LHCN-M2 (cell line): Measurements from ENCODE around the gene FOXP1. TPM values are rescaled to one million over a fixed set of nuclear protein-coding genes. Genes with fewer than 3 reads are reported as not detected.
A peak's percentile ranks its signal among the peaks of the same experiment; 100 is the strongest.
"Not testable (repeated sequence)": the region's sequence is repeated elsewhere in the genome, so short reads cannot be mapped to it uniquely, and the experiment has no call there.

Experiments
- DNase-seq: peaks from one replicate; pipeline ENCODE4 v3.0.0-alpha.2; 2012; ENCODE audit warnings: low read depth
- total RNA-seq: library from RNA; depleted of rRNA; stranded (reverse); fragments of >200 nt; gene quantifications from 2 replicates; pipeline ENCODE4 v1.2.3, GENCODE V29; 2014

The FOXP1 gene
- total RNA-seq, 1 experiment from 2014 or later, result 18.2 TPM

GRCh38 chr3:71045212-71045916 is 538.2 kb downstream of the FOXP1 start:
- DNase-seq, result no peak

DNA sequence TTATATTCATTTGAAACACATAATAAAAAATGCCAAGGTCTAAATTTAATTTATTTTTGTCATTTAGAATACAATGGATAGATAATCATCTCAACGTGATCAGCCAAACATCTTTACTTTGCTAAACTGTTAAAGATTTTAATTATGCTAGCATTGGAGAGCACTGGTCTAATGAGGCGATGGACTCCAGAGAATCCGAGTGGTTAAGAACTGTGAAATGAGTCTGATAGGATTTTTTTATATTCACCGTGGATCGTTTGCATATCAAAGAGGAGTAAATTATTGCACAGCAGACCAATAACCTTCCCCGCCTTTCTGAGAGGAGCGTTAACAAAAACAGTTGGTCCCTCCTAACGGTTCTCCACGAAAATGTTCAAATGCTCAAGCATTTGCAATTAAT is 540.8 kb downstream of the FOXP1 start:
- no peak for DNase-seq

DNA sequence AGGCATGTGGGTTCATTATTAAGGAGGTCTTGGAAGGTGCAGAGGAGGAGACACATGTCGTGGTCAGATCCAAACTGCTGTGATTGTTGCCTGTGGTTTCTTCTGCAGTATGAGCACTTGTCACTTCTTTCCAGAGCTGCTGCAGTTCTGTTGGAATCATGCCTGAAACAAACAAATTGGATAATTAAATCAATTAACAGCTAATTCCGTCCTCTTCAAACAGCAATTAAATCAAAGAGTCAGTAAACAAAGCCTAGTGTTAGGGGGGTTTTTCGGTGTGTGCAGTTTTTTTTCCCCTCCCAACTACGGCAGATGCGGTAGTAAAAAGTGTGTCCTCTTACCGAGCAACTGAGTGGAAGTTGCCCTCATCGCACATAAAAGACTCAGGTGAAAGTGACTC is 542.2 kb downstream of the FOXP1 start:
- DNase-seq, result no peak

DNA sequence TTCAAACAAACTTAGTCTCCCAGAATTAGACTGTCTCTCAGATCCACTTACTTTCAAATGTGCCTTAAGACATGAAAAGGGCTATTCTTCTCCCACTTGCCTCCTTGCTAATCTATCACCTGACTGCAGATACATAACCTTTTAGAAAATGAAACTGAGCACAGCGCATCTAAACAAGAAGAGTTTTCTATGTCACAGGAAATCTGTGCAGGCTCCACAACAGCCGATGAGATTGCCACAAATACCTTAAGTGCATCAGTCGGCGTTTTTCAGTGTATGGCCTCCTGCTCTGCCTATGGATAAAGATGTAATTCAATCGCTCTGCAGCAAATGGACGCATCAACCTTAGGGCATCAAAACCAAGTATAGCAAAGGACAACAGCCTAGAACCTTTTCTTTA is 544.2 kb downstream of the FOXP1 start:
- DNase-seq, result no peak

DNA sequence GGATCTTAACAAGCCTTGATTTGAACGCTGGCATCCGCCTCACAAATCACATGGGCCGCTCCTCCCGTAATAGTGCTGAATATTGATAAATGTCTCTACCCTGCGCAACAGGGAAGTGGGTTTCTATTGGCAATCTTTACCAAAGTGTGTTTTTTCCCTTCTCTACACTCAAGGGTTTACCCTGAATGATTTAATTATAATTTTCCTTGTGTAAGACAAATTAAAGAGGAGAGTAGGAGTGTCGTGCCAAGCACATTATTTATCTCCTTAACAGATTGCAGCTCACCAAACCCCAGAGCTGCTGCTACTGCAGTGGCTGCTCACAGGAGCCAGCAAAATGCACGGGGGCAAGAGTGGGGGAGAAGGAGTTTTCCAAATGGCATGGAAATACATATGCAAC is 545.8 kb downstream of the FOXP1 start:
- no peak for DNase-seq

GRCh38 chr3:71035886-71036285 is 547.6 kb downstream of the FOXP1 start:
- DNase-seq, result no peak

GRCh38 chr3:71035314-71035713 is 548.2 kb downstream of the FOXP1 start:
- DNase-seq, result no peak

DNA sequence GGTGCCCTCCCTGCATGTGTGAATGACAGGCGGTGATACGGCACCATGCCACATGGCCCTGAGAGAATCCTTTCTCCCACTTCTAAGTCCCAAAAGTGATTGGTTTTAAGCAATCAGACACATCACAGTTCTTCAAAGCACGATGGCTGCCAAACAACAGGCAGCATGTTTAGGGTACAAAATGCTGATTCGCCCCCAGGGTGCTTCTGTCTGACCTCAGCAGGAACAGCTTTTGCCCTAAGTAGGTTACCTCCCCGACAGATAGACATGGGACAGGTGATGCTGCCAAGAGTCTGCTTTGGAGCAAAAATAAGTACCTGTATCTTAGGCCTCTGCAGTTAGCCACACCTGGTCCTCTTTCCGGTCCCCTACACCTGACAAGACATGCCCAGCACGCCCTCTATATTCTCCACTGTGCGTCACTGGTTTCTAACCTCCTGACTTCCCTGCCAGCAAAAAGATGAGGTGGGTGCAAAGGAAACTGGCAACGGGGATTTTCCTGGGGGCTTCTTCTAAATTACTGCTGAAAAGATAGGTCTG is 549.8 kb downstream of the FOXP1 start:
- no peak for DNase-seq

- DNase-seq, result no peak
These were observed 551.5 kb downstream of the FOXP1 start for GRCh38 chr3:71031914-71032521.

DNA sequence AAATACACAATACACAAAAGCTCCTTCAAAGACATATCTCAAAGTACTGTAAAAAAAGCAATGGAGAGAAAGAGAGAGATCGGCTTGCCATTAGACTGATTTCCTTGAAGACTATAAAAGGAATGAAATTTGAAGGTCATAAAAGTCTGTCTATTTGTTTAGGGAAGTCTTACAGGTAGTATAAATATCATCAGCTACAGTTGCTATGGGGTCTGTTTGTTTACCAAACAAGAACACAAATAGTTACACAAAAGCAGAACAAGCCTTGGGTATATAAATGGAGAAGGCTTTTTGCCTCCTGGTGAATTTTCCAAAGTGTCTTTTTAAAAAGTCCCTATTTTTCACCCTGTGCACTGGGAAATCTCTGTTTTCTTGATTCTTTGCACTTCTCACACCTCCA is 552.3 kb downstream of the FOXP1 start:
- DNase-seq, result no peak

GRCh38 chr3:71030748-71031147 is 552.8 kb downstream of the FOXP1 start:
- no peak for DNase-seq

DNA sequence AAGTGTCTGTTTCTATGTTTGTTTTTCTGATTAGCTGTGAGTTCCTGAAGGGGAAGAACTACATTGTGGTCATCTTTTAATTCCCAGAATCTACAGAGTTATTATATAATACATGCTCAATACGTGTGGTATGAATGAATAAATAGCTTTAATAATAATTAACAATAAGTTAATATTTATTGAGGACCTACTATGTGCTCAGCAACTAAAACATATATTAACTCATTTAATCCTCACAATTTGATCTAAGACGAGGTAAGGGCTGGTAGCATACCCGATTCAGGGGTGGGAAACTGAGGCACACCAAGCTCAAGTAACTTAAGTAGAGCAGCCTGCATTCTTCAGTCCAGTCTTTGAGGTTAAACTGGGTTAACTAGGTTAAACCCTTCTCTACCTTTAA is 553.8 kb downstream of the FOXP1 start:
- DNase-seq, result no peak

GRCh38 chr3:71028802-71029201 is 554.7 kb downstream of the FOXP1 start:
- DNase-seq, result no peak

DNA sequence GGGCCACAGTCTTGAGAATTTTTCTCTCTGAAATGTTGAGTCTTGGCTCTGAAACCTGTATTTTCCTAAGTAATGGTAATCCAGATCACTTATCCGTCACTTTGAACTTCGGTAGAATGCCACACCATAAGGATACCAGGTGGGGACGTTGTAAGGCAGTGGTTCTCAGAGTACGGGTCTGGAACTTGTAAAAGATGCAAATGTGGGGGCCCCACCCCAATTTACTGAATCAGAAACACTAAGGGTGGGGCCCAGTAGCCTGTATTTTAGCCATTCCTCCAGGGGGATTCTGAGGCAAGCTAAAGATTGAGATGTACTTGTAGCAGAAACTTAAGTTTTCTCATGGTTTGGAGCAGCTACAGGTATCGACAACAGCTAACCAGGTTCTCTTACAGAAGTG is 555.3 kb downstream of the FOXP1 start:
- DNase-seq, result no peak

GRCh38 chr3:71026634-71027578 is 556.6 kb downstream of the FOXP1 start:
- DNase-seq, result no peak

GRCh38 chr3:71025516-71025915 is 558.0 kb downstream of the FOXP1 start:
- no peak for DNase-seq

DNA sequence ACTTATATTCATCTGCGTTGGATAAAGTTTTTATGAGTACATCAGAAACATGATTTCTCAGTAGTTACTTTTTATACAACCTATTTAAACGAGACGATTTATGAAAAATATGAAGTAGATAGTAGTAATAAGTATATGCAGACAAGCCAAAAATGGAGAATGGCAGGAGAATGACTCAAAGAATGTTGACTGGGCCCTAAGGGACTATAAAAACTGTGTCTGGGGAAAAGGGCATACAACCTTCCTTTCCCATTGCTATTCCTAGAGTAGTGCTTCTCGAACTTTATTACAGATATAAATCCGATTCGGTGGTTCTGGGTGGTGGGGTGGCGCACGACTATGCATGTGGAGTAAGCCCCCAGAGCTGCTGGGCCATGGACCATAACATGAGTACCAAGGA is 558.5 kb downstream of the FOXP1 start:
- DNase-seq, result no peak

- peak; percentile 33 for DNase-seq
These were observed 560.8 kb downstream of the FOXP1 start for GRCh38 chr3:71022551-71023335.

DNA sequence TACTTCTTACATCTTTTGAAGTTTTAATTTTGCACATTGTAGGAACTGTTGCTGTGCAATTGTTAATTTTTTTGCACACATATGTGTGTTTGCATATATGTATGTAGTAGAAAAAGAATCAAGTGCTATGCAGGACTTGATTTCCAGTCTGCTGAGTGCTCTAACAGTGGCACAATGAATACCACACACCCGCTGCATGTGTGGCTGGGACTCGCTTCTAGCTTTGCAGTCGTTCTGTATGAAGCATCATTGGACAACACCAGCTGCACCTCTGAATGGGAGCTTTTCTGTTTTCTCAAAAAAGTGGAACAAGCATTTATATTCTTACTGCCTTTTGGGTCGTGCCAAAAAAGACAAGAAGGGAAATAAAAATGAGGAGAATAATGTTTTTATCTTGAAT is 564.7 kb downstream of the FOXP1 start:
- no peak for DNase-seq

- no peak for DNase-seq
These were observed 567.2 kb downstream of the FOXP1 start for GRCh38 chr3:71016178-71016845.

GRCh38 chr3:71014616-71015015 is 568.9 kb downstream of the FOXP1 start:
- DNase-seq, result not testable (repeated sequence)
